NCI-H2081 treated with DMSO at 0.1 percent for 48 hours (cell line): Measurements from ENCODE around the gene GCM1.

ENCODE experiments used
- DNase-seq: peaks from one replicate; lab custom pipeline; 2025; lab: John Stamatoyannopoulos, UW

Gene GCM1

DNA sequence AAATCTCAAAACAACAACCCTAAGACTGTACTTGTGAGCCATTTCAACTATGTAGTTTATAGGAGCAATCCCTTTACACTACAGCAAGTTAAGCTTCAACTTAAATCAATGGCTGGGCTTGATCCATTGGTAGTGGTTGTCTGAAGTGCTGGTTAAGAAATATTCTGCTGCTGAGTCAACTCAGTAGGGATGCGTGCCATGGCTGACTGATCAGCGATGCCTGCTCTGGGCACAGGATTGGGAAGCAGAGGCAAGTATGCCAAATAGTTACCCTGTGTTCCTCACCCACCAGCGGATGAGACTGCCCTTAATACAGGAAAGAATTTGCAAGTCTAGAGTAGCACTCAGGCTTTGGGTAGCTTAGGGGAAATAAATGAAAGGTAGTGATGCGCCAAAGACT, 41.5 kb downstream of the GCM1 start:
- DNase-seq = no peak

DNA sequence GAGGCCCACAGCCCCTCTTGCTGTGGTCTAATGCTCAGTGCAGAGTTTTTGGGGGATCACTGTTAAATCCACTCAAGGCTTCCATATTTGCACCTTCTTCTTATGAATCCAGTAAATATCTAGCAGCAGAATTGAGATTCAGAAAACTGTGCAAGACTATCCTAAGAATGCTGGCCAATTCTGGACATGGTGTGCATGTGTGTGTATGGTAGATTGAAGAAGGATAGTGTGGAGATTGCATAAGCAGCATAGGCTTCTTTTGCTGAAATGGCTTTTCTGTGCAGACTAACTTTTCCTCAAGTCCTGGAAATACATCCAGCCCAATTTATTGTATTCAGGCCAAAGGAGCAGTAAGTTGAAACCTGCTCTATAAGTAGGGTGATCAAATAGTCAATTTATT, 43.7 kb downstream of the GCM1 start:
- DNase-seq = no peak

DNA sequence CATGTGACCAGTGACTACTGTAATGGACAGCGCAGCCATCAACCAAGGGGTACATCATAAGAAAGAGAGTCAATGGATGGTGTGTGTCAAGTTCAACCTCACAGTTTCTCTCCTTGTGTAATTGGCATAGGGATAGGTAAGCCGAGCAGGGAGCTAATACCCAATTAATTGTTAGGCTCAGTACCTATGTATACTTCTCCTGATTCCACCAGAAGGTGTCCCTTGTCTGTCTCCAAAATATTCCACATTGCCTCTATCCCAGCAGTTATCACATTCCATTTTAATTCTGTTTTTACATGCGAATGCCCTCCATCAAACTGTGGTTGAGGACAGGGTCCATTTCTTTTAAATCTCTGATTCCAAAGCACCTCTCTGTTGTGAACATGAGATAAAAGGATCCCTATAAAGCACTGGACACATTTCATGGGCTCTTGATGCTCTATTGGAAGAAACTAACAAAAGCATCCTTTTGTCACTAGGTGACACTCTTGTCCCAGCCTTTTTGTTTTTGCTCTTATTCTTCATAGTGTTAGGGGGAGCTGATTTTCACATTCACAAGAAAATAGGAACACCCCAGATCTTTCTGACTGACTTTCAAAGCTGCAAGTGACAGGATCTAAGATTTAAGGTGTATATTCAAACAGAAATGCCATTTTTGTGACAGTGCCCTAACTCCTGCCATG, 44.5 kb downstream of the GCM1 start:
- DNase-seq = no peak

DNA sequence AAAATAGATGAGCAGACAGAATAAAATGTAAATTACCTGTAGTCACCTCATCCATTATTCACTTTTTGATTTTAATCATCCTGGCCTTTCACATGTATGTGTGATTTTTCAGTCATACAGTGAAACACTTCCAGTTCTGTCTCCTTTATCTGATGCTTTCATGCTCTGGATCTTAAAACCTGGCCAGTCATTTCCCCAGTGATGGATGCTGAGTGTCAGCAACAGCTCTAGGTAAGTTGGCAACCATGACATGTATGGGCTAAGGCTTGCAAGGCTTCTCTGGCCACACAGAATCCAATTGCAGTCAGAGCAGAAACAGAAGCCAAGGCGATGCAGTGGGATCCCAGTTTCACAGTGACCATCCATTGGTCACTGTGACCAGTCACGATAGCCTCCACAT, 47.6 kb downstream of the GCM1 start:
- no peak for DNase-seq

DNA sequence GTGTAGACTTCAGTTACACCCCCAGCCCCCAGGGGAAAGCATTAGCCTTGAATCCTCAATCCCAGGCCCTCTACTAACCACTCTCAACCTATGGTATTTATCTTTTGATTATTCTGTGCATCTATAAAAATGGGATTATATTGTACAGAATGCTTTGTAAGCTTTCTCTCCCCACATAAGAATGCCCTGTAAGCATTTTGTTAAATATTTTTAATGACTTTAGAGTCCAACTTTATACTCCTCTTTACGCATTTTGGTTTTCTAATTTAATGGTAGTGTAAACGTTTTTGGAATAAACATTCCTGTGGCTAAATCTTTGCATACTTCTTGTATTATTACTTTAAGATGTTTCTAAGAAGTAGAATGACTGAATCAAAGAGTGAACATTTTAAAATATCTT, 48.1 kb downstream of the GCM1 start:
- no peak for DNase-seq

DNA sequence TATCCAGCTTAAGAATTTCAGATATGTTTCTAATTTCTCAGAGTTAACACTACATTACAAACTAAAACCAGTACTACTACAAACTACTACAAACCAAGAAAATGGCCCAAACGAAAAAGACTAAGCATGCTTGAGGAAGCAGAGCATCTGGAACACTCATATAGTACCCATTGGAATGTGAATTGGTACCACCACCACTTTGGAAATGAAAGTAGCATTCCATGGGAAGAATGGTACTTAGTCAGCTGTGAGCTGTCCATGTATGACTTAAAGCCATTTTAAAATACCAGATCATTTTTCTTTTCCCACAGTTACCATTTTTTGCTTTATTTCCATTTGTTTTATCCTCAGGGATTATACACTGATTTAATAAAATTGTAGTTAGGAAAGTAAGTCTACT, 52.9 kb downstream of the GCM1 start:
- no peak for DNase-seq

DNA sequence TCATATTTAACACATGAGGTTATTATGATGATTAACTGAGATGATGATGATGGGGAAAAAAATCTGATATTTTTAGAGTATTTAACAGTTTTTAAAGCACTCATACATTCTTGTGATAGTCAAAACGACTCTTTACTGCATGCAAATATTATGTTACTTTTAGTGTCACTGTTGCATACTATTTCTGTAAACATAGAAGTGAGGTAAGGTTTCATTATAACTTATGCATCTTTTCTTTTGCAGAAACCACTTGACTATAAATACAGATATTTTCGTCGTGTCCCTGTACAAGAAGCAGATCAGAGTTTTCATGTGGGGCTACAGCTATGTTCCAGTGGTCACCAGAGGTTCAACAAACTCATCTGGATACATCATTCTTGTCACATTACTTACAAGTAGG, 53.4 kb downstream of the GCM1 start:
- DNase-seq = no peak

DNA sequence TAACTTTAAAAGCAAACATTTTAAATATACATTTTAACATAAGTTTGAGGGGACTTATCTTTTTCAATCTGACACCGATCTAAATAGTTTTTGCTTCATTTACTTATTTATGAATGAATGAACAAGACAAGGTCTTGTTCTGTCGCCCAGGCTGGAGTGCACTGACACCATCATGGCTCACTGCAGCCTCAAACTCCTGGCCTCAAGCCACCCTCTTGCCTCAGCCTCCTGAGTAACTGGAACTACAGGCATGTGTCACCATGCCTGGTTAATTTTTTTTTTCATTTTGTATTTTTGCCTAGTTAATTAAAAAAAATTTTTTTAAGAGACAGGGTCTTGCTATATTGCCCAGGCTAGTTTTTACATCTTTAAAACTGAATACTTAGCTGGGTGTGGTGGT, 58.1 kb downstream of the GCM1 start:
- no peak for DNase-seq

DNA sequence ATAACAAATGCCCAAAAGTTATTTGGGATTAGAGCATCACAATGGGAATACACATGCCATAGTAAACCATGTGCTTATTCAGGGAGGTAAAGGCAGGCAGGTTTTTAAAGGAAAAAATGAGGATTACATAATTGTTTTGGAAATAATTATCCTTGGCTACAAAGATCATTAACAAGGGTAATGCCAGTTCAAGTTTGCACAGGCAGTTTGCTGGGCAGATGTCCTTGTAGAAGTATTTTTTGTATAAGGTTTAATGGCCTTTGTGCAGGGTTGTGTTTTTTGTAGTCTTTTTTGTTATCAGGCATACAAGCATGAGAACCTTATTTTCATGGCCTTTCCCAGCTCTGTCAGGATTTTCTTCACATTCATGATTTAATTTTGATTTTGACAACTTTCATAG, 58.7 kb downstream of the GCM1 start:
- no peak for DNase-seq

DNA sequence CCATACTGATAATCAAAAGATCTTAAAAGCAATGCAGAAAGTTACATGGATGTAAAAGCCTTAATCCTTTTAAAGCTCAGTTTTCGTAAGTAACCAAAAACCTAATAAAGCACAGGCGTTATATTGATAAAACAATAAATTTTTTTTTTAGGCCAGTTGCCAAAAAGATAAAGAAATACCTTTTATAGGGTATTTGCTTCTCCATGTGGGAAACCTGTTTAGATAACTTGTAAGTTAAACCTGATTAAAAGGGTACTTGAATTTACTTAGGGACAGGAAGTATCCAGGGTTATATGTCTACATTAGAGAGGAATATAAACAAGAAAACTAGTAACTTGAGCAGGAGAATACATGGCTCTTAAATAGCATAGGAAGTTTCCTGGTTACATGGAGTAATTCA, 62.3 kb downstream of the GCM1 start:
- no peak for DNase-seq

DNA sequence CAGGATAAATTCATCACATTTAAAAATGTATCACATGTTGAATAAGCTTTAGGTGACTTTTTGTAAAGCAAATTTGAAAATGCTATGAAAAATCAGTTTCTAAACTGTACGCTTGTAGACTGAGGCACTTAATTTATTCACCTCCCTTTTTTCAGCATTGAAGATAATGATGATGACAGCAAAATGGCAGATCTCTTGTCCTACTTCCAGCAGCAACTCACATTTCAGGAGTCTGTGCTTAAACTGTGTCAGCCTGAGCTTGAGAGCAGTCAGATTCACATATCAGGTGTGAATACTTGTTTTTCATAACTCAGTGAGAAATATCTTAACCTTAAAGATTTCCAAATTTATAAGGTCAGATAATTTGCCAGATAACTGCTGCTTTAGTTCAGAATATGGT, 67.8 kb downstream of the GCM1 start:
- DNase-seq = no peak
